HL-60 (cell line): Measurements from ENCODE around the gene PBRM1.
"Not testable (repeated sequence)": the region's sequence is repeated elsewhere in the genome, so short reads cannot be mapped to it uniquely, and the experiment has no call there.

Experiments
- DNase-seq, 2 experiments: peaks; one replicate each; pipeline ENCODE4 v3.0.0-alpha.2; 2010 to 2020; ENCODE audit warnings: low read depth in 1 of 2, low spot score in 1 of 2
- H3K27ac ChIP-seq: fragments of 250-450 bp; sonication (Bioruptor Pico); replicated peaks from 2 replicates; pipeline ENCODE4 v1.5.1; 2020; ENCODE audit warnings: mild to moderate bottlenecking, moderate library complexity
- H3K27me3 ChIP-seq: fragments of 250-450 bp; sonication (Bioruptor Pico); 2 replicates; pipeline ENCODE4 v1.5.1; 2021; ENCODE audit warnings: mild to moderate bottlenecking, moderate library complexity; ENCODE audit not compliant: insufficient read depth, poor library complexity, severe bottlenecking
- H3K4me3 ChIP-seq: replicated peaks from 2 replicates; pipeline ENCODE4 v1.5.1; 2011; ENCODE audit warnings: mild to moderate bottlenecking, control low read depth, low read length; ENCODE audit not compliant: insufficient read depth
- GABPA ChIP-seq: IDR thresholded peaks from 2 replicates; pipeline ENCODE4 v1.6.1; 2012; ENCODE audit warnings: low read depth
- POLR2AphosphoS5 ChIP-seq: IDR thresholded peaks from 2 replicates; pipeline ENCODE4 v1.6.1; 2012; ENCODE audit warnings: low read depth
- SPI1 ChIP-seq: IDR thresholded peaks from 2 replicates; pipeline ENCODE4 v1.6.1; 2012; ENCODE audit warnings: low read depth, mild to moderate bottlenecking, borderline replicate concordance
- TF ChIP-seq, protein P1 (sequence below): IDR thresholded peaks from 2 replicates; pipeline ENCODE4 v1.6.1; 2012; ENCODE audit warnings: low read depth; ENCODE audit not compliant: insufficient replicate concordance
- TF ChIP-seq, protein P2 (sequence below): IDR thresholded peaks from one replicate; pipeline ENCODE4 v1.5.1; 2011; ENCODE audit warnings: low read length, control low read depth, inconsistent platforms; ENCODE audit not compliant: insufficient read depth

Gene PBRM1

DNA sequence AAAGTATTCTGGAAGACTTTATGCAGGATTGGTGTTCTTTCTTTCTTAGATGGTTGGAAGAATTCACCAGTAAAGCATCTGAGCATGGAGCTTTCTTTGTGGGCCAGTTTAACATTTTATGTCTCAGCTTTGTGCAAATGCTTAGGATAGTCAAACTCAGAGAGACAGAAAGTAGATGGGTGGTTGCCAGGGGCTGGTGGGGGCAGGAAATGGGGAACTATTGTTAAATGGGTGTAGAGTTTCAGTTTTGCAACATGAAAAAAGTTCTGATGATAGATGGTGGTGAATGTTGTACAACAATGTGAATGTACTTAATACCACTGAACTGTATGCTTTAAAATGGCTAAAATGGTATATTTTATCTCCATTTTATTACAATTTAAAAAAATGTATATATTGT, 45.0 kb upstream of the PBRM1 start:
- Histone ChIP-seq H3K27ac (no peak overlapping the region), H3K4me3 (no peak overlapping the region), H3K27me3 (no peaks in the 10 kb centered on the region)
- no peak for DNase-seq
- TF ChIP-seq, protein P1, sequence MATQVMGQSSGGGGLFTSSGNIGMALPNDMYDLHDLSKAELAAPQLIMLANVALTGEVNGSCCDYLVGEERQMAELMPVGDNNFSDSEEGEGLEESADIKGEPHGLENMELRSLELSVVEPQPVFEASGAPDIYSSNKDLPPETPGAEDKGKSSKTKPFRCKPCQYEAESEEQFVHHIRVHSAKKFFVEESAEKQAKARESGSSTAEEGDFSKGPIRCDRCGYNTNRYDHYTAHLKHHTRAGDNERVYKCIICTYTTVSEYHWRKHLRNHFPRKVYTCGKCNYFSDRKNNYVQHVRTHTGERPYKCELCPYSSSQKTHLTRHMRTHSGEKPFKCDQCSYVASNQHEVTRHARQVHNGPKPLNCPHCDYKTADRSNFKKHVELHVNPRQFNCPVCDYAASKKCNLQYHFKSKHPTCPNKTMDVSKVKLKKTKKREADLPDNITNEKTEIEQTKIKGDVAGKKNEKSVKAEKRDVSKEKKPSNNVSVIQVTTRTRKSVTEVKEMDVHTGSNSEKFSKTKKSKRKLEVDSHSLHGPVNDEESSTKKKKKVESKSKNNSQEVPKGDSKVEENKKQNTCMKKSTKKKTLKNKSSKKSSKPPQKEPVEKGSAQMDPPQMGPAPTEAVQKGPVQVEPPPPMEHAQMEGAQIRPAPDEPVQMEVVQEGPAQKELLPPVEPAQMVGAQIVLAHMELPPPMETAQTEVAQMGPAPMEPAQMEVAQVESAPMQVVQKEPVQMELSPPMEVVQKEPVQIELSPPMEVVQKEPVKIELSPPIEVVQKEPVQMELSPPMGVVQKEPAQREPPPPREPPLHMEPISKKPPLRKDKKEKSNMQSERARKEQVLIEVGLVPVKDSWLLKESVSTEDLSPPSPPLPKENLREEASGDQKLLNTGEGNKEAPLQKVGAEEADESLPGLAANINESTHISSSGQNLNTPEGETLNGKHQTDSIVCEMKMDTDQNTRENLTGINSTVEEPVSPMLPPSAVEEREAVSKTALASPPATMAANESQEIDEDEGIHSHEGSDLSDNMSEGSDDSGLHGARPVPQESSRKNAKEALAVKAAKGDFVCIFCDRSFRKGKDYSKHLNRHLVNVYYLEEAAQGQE = no peak
- TF ChIP-seq, protein P2, sequence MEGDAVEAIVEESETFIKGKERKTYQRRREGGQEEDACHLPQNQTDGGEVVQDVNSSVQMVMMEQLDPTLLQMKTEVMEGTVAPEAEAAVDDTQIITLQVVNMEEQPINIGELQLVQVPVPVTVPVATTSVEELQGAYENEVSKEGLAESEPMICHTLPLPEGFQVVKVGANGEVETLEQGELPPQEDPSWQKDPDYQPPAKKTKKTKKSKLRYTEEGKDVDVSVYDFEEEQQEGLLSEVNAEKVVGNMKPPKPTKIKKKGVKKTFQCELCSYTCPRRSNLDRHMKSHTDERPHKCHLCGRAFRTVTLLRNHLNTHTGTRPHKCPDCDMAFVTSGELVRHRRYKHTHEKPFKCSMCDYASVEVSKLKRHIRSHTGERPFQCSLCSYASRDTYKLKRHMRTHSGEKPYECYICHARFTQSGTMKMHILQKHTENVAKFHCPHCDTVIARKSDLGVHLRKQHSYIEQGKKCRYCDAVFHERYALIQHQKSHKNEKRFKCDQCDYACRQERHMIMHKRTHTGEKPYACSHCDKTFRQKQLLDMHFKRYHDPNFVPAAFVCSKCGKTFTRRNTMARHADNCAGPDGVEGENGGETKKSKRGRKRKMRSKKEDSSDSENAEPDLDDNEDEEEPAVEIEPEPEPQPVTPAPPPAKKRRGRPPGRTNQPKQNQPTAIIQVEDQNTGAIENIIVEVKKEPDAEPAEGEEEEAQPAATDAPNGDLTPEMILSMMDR = no peak

DNA sequence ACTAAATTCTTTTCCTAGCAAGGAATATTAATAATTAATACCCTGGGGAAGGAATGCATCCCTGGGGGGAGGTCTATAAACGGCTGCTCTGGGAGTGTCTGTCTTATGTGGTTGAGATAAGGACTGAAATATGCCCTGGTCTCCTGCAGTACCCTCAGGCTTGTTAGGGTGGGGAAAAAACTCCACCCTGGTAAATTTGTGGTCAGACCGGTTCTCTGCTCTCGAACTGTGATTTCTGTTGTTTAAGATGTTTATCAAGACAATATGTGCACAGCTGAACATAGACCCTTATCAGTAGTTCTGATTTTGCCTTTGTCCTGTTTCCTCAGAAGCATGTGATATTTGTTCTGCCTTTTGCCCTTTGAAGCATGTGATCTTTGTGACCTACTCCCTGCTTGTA, 43.0 kb upstream of the PBRM1 start:
- H3K4me3 ChIP-seq = not testable (repeated sequence)

GRCh38 chr3:52724511-52724910, 38.8 kb upstream of the PBRM1 start:
- no peak overlapping the region for H3K27ac ChIP-seq
- H3K27me3 ChIP-seq = no peaks in the 10 kb centered on the region
- TF ChIP-seq POLR2AphosphoS5 (no peak), SPI1 (no peak), GABPA (no peak)
- TF ChIP-seq, protein P1 = no peak
- TF ChIP-seq, protein P2 = no peak
- no peak overlapping the region for H3K4me3 ChIP-seq
- DNase-seq = no peak

More for the DNA sequence above, 43.0 kb upstream of the PBRM1 start:
- DNase-seq, H3K27me3 ChIP-seq, H3K27ac ChIP-seq: not testable (repeated sequence)

DNA sequence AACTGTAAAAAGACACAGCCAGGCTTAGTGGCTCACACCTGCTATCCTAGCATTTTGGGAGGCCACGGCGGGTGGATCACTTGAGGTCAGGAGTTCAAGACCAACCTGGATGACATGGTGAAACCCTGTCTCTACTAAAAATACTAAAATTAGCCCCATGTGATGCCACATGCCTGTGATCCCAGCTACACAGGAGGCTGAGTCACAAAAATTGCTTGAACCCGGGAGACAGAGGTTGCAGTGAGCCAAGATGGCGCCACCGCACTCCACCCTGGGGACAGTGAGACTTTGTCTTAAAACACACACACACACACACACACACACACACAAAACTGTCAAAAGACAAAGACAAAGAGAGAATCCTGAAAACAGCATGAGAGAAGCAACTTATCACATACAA, 38.2 kb upstream of the PBRM1 start:
- no peak overlapping the region for H3K4me3 ChIP-seq
- no peak for TF ChIP-seq SPI1
- no peak for TF ChIP-seq GABPA
- TF ChIP-seq, protein P1 = no peak
- TF ChIP-seq, protein P2 = no peak
- no peak for TF ChIP-seq POLR2AphosphoS5
- DNase-seq = no peak
- H3K27me3 ChIP-seq = no peaks in the 10 kb centered on the region
- no peak overlapping the region for H3K27ac ChIP-seq
